Measurements from ENCODE around the gene POMGNT2. TPM values are rescaled to one million over a fixed set of nuclear protein-coding genes. Genes with fewer than 3 reads are reported as not detected.

Gene POMGNT2
- total and polyA plus RNA-seq, 10 of the 15 experiments (the other 5 are each of a cell fraction or from before 2014, with no cell fraction given), result 0.02 to 1.7 (median 0.17) TPM; not detected in 1

- TF ChIP-seq POU2F2 (IDR thresholded peaks at IDR 0.05; ENCODE audit: borderline replicate concordance, low read depth, low read length) (no peak), CBX3 (IDR thresholded peaks at IDR 0.05; ENCODE audit: borderline replicate concordance, low read depth) (no peak), SMARCA5 (IDR thresholded peaks at IDR 0.05) (no peak)
These were observed 43.3 kb downstream of the POMGNT2 start (continued) for GRCh38 chr3:43062564-43063040.

- TF ChIP-seq BCL11A (IDR thresholded peaks at IDR 0.05; ENCODE audit: low read depth, low read length), result no peak
- no peak for TF ChIP-seq ATF3 (IDR thresholded peaks at IDR 0.05; ENCODE audit: borderline replicate concordance, extremely low read depth, low read depth, low read length)
- no peak for TF ChIP-seq ZNF622 (IDR thresholded peaks at IDR 0.05)
- TF ChIP-seq WRNIP1 (IDR thresholded peaks at IDR 0.05; ENCODE audit: borderline replicate concordance, low read depth, low read length), result no peak
- TF ChIP-seq BMI1 (IDR thresholded peaks at IDR 0.05; ENCODE audit: borderline replicate concordance), result no peak
- TF ChIP-seq TBL1XR1 (IDR thresholded peaks at IDR 0.05; ENCODE audit: low read depth, low read length), result no peak
- TF ChIP-seq CEBPB (IDR thresholded peaks at IDR 0.05; ENCODE audit: borderline replicate concordance in 1 of 2, low read depth in 2 of 2, low read length in 2 of 2), result no peak
- no peak for TF ChIP-seq CHD1 (IDR thresholded peaks at IDR 0.05; ENCODE audit: low read depth, low read length)
- no peak for TF ChIP-seq BCLAF1 (IDR thresholded peaks at IDR 0.05)
- no peak for TF ChIP-seq JUND (IDR thresholded peaks at IDR 0.05; ENCODE audit: low read depth, low read length)
- no peak for TF ChIP-seq PAX5 (IDR thresholded peaks at IDR 0.05; ENCODE audit: borderline replicate concordance, low read depth, low read length)
- no peak for TF ChIP-seq NFXL1 (IDR thresholded peaks at IDR 0.05; ENCODE audit: borderline replicate concordance)
- H3K27ac ChIP-seq (ENCODE audit: control insufficient read depth, insufficient read depth), result no peak overlapping the region
- no peak for ATAC-seq
- no peaks in the 10 kb centered on the region for H3K36me3 ChIP-seq (ENCODE audit: control insufficient read depth in 2 of 2, insufficient read depth in 2 of 2, low read length in 1 of 2)
- H3K4me3 ChIP-seq, result no peak overlapping the region
- H3K27me3 ChIP-seq (replicated peaks in 1 of 2; ENCODE audit: control insufficient read depth in 2 of 2, insufficient read depth in 2 of 2, low read length in 1 of 2), result no peaks in the 10 kb centered on the region
- H3K4me2 ChIP-seq (ENCODE audit: control insufficient read depth, insufficient read depth), result no peak overlapping the region
- BruUV-seq (replicated peaks), result no TSS peak
- WGBS (ENCODE audit: insufficient coverage, insufficient replicate concordance, low lambda C conversion rate, missing lambda C conversion rate), result 19% methylated on average over 5 of the region's 5 CpGs
- H3K9ac ChIP-seq (ENCODE audit: control insufficient read depth, insufficient read depth, low read length), result no peak overlapping the region
- ChIA-PET POLR2A (no interaction called here), SMC1A (ENCODE audit: uncharacterized antibody, unreplicated experiment) (no interaction called here), CTCF (no interaction called here), RAD21 (ENCODE audit: unreplicated experiment) (no interaction called here)
- intact Hi-C loops (cut with micrococcal nuclease; ENCODE audit: unreplicated experiment) (no loop called here), in situ Hi-C loops (cut with MboI) (no loop called here)
- H2AFZ ChIP-seq (ENCODE audit: control insufficient read depth, low read depth, low read length), result no peak overlapping the region
- no peaks in the 10 kb centered on the region for H3K4me1 ChIP-seq (ENCODE audit: control insufficient read depth, insufficient read depth, low read length)
- no peak for FAIRE-seq
- H4K20me1 ChIP-seq (ENCODE audit: control insufficient read depth, insufficient read depth), result no peaks in the 10 kb centered on the region
- H3K79me2 ChIP-seq (ENCODE audit: control insufficient read depth, insufficient read depth, low read length), result no peaks in the 10 kb centered on the region
- H3K9me3 ChIP-seq (replicated peaks; ENCODE audit: control insufficient read depth, insufficient read depth, low read length), result no peaks in the 10 kb centered on the region
- DNase-seq (ENCODE audit: low read depth, low spot score), result no peak
These were observed 43.8 kb downstream of the POMGNT2 start for GRCh38 chr3:43062040-43062563.
